Measurements from ENCODE around the gene EVX1. TPM values are rescaled to one million over a fixed set of nuclear protein-coding genes. Genes with fewer than 3 reads are reported as not detected.

EVX1 gene
- total RNA-seq, 1 donor from 2014 or later: not detected

GRCh38 chr7:27209933-27210440 is 32.6 kb upstream of the EVX1 start:
- no peak for TF ChIP-seq CTCF (IDR thresholded peaks at IDR 0.05; ENCODE audit: borderline replicate concordance)
- intact Hi-C loops (cut with micrococcal nuclease): no loop called here
- Histone ChIP-seq H3K36me3 (no peaks in the 10 kb centered on the region), H3K4me3 (no peak overlapping the region), H3K27me3 (ENCODE audit: low read depth) (peaks cover 100% of the 10 kb centered on the region), H3K27ac (replicated peaks) (no peak overlapping the region), H3K9me3 (replicated peaks) (no peaks in the 10 kb centered on the region), H3K4me1 (peaks cover 26% of the 10 kb centered on the region)
- DNase-seq: no peak

- Histone ChIP-seq H3K36me3 (no peaks in the 10 kb centered on the region), H3K4me3 (peak overlapping the region; percentile 51), H3K9me3 (replicated peaks) (no peaks in the 10 kb centered on the region), H3K27ac (replicated peaks) (no peak overlapping the region), H3K27me3 (ENCODE audit: low read depth) (peaks cover 100% of the 10 kb centered on the region), H3K4me1 (peaks cover 20% of the 10 kb centered on the region)
- DNase-seq: no peak
- peak; percentile 85 for TF ChIP-seq CTCF (IDR thresholded peaks at IDR 0.05; ENCODE audit: borderline replicate concordance)
- intact Hi-C loops (cut with micrococcal nuclease): no loop called here
These were observed 32.0 kb upstream of the EVX1 start for GRCh38 chr7:27210441-27211083.

- Histone ChIP-seq H3K4me3 (no peak overlapping the region), H3K36me3 (no peaks in the 10 kb centered on the region), H3K4me1 (peaks cover 20% of the 10 kb centered on the region), H3K27ac (replicated peaks) (no peak overlapping the region), H3K27me3 (ENCODE audit: low read depth) (peaks cover 100% of the 10 kb centered on the region), H3K9me3 (replicated peaks) (no peaks in the 10 kb centered on the region)
- intact Hi-C loops (cut with micrococcal nuclease): no loop called here
- DNase-seq: no peak
- no peak for TF ChIP-seq CTCF (IDR thresholded peaks at IDR 0.05; ENCODE audit: borderline replicate concordance)
These were observed 31.5 kb upstream of the EVX1 start for GRCh38 chr7:27211084-27211446.

GRCh38 chr7:27211764-27212204 is 30.8 kb upstream of the EVX1 start:
- Histone ChIP-seq H3K27me3 (ENCODE audit: low read depth) (peaks cover 100% of the 10 kb centered on the region), H3K27ac (replicated peaks) (no peak overlapping the region), H3K4me1 (peaks cover 20% of the 10 kb centered on the region), H3K36me3 (no peaks in the 10 kb centered on the region), H3K4me3 (no peak overlapping the region), H3K9me3 (replicated peaks) (no peaks in the 10 kb centered on the region)
- no peak for DNase-seq
- no peak for TF ChIP-seq CTCF (IDR thresholded peaks at IDR 0.05; ENCODE audit: borderline replicate concordance)
- intact Hi-C loops (cut with micrococcal nuclease): no loop called here

GRCh38 chr7:27212497-27213432 is 29.8 kb upstream of the EVX1 start:
- Histone ChIP-seq H3K27ac (replicated peaks) (no peak overlapping the region), H3K36me3 (no peaks in the 10 kb centered on the region), H3K4me3 (peak overlapping the region; percentile 25), H3K4me1 (peaks cover 20% of the 10 kb centered on the region), H3K9me3 (replicated peaks) (no peaks in the 10 kb centered on the region), H3K27me3 (ENCODE audit: low read depth) (peaks cover 100% of the 10 kb centered on the region)
- intact Hi-C loops (cut with micrococcal nuclease): no loop called here
- no peak for TF ChIP-seq CTCF (IDR thresholded peaks at IDR 0.05; ENCODE audit: borderline replicate concordance)
- no peak for DNase-seq

All from left ventricle myocardium inferior (tissue), 1 donor.